CD4-positive, alpha-beta memory T cell (primary cell): Measurements from ENCODE around the gene PSPC1. TPM values are rescaled to one million over a fixed set of nuclear protein-coding genes. Genes with fewer than 3 reads are reported as not detected.

Experiments
- CTCF ChIA-PET: fragments of 350-600 bp; sonication (Branson Sonifier 250); formaldehyde crosslinking; loops from one replicate; lab custom pipeline; 2021; ENCODE audit warnings: inconsistent platforms; ENCODE audit not compliant: partially characterized antibody; lab: Charles Lee
- POLR2A ChIA-PET: fragments of 350-600 bp; sonication (Branson Sonifier 250); formaldehyde crosslinking; loops from one replicate; lab custom pipeline; 2021; ENCODE audit not compliant: partially characterized antibody; lab: Charles Lee
- DNase-seq, 5 donors: peaks; one replicate each; pipeline versions ENCODE4 v3.0.0 to v3.0.0-alpha.2; 2020 to 2022; ENCODE audit warnings: mixed read lengths in 1 of 5
- H3K27ac ChIP-seq: one replicate; pipeline ENCODE4 v1.7.0; 2013; ENCODE audit warnings: low read depth, low read length
- H3K27me3 ChIP-seq: 2 replicates; pipeline ENCODE4 v1.7.0; 2013; ENCODE audit warnings: mild to moderate bottlenecking, low read length, moderate library complexity; ENCODE audit not compliant: insufficient read depth
- H3K36me3 ChIP-seq: 2 replicates; pipeline ENCODE4 v1.7.0; 2013; ENCODE audit warnings: mild to moderate bottlenecking, low read length, moderate library complexity; ENCODE audit not compliant: insufficient read depth
- H3K4me1 ChIP-seq: 2 replicates; pipeline ENCODE4 v1.7.0; 2013; ENCODE audit warnings: mild to moderate bottlenecking, low read length, moderate library complexity; ENCODE audit not compliant: insufficient read depth
- H3K4me3 ChIP-seq, 2 donors: one replicate each; pipeline ENCODE4 v1.7.0; 2013; ENCODE audit warnings: low read length in 2 of 2, mild to moderate bottlenecking in 1 of 2
- H3K9me3 ChIP-seq, 2 donors: one replicate each; pipeline ENCODE4 v1.7.0; 2013; ENCODE audit warnings: low read length in 2 of 2, control low read depth in 1 of 2; ENCODE audit not compliant: control insufficient read depth in 1 of 2
- H3K27ac Mint-ChIP-seq, 7 donors: one replicate each; pipeline ENCODE4 v1.8.0; 2020 to 2021; ENCODE audit warnings: mixed read lengths in 7 of 7, mild to moderate bottlenecking in 6 of 7, inconsistent platforms in 3 of 7, moderate library complexity in 3 of 7
- H3K27me3 Mint-ChIP-seq, 2 donors: one replicate each; pipeline ENCODE4 v1.8.0; 2020 to 2021; ENCODE audit warnings: mixed read lengths in 2 of 2
- H3K36me3 Mint-ChIP-seq, 2 donors: one replicate each; pipeline ENCODE4 v1.8.0; 2020 to 2021; ENCODE audit warnings: mixed read lengths in 2 of 2, inconsistent platforms in 1 of 2, mild to moderate bottlenecking in 1 of 2
- H3K4me1 Mint-ChIP-seq, 4 donors: one replicate each; pipeline ENCODE4 v1.8.0; 2020 to 2021; ENCODE audit warnings: mixed read lengths in 4 of 4, mild to moderate bottlenecking in 1 of 4
- H3K4me3 Mint-ChIP-seq, 8 donors: one replicate each; pipeline ENCODE4 v1.8.0; 2020 to 2021; ENCODE audit warnings: mixed read lengths in 8 of 8, mild to moderate bottlenecking in 7 of 8, moderate library complexity in 6 of 8, inconsistent platforms in 3 of 8
- H3K9me3 Mint-ChIP-seq, 8 donors: one replicate each; pipeline ENCODE4 v1.8.0; 2020 to 2021; ENCODE audit warnings: mixed read lengths in 8 of 8, mild to moderate bottlenecking in 5 of 8, inconsistent platforms in 3 of 8, moderate library complexity in 1 of 8
- intact Hi-C: fragments of 100-400 bp; cut with micrococcal nuclease; formaldehyde crosslinking; loops from one replicate; pipeline ENCODE4 v1.15.1; 2023
- polyA plus RNA-seq, 2 donors: library from polyadenylated mRNA; unstranded; fragments of 300-500 nt; fragmentation: Illumina TruSeq; gene quantifications; one replicate each; pipeline ENCODE4 v1.2.3, GENCODE V29; 2021
- total RNA-seq, 2 experiments: library from RNA; stranded (reverse); gene quantifications; one replicate each; pipeline ENCODE4 v1.2.3, GENCODE V29; 2021

PSPC1 gene
- total and polyA plus RNA-seq, 4 experiments from 2014 or later = 29.2 to 82.2 (median 58.2) TPM

- no peak for DNase-seq
- CTCF ChIA-PET = no interaction called here
Observed at GRCh38 chr13:19665427-19665859, 117.3 kb downstream of the PSPC1 start.

DNA sequence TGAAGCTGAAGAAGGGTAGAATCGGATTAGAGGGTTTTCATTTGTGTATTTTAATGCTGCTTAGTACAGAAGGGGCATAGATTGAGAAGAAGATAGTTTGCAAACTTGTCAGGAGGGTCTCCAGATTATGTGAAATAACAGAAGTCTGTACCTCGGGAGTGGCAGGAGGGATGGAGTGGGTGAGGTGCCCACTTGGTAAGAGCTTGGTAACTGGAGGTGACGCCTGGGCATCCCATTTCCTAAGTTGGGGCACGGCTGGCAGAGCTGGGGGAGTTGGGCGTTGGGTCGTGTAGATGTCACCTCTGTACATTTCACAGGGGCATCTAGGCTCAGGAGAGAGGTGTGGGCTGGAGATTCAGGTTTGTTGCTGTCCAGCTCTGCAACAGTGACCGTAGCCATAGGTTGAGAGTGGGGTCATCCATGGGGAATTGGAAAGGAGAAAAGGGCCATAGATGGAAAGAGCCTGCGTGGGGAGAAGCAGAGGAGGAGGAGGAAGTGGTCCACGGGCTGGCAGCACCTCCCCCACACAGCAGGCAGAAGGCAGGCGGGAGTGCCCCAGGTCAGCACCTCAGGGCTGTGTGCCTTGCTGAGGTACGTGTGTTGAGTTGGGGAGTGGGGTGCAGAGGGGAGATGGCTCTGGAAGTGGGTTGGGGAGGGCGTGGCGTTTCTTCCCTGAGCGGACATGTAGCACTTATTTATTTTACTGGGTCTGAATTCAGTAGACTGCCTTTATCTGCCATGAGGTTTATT is 118.1 kb downstream of the PSPC1 start:
- ChIA-PET POLR2A (no interaction called here), CTCF (interaction anchor here (1.1 kb wide), 1 partner anchor 12 kb away, joined by 3 read pairs; no protein-coding TSS in a partner anchor)
- intact Hi-C loops = no loop called here
- peaks cover 0 to 9% (median 2%) of the 10 kb centered on the region in 4 donors for H3K4me1 Mint-ChIP-seq
- H3K9me3 Mint-ChIP-seq = peaks cover 0 to 2% (median 0%) of the 10 kb centered on the region in 8 donors
- Histone ChIP-seq H3K27me3 (no peaks in the 10 kb centered on the region), H3K4me1 (no peaks in the 10 kb centered on the region), H3K9me3 (no peaks in the 10 kb centered on the region), H3K36me3 (peaks cover 71% of the 10 kb centered on the region), H3K27ac (no peak overlapping the region), H3K4me3 (no peak overlapping the region)
- no peak for DNase-seq
- H3K27me3 Mint-ChIP-seq = no peaks in the 10 kb centered on the region
- peak overlapping the region in 5 of 7 donors; percentile 4 to 72 (median 65) for H3K27ac Mint-ChIP-seq
- peak overlapping the region in 1 of 8 donors; percentile 12 for H3K4me3 Mint-ChIP-seq
- peaks cover 61 to 84% of the 10 kb centered on the region in 2 donors for H3K36me3 Mint-ChIP-seq

More at GRCh38 chr13:19665427-19665859, 117.3 kb downstream of the PSPC1 start:
- Mint-ChIP-seq H3K27me3 (no peaks in the 10 kb centered on the region), H3K4me3 (no peak overlapping the region), H3K4me1 (peaks cover 0 to 9% (median 2%) of the 10 kb centered on the region in 4 donors), H3K36me3 (peaks cover 61 to 87% of the 10 kb centered on the region in 2 donors), H3K9me3 (peaks cover 0 to 2% (median 0%) of the 10 kb centered on the region in 8 donors), H3K27ac (peak overlapping the region in 3 of 7 donors; percentile 47 to 48 (median 47))
- intact Hi-C loops = no loop called here
- H3K36me3 ChIP-seq = peaks cover 76% of the 10 kb centered on the region
- POLR2A ChIA-PET = interaction anchor here (1.0 kb wide), 1 partner anchor 9 kb away, joined by 3 read pairs; no protein-coding TSS in a partner anchor
- no peaks in the 10 kb centered on the region for H3K4me1 ChIP-seq
- H3K27ac ChIP-seq = no peak overlapping the region
- no peaks in the 10 kb centered on the region for H3K9me3 ChIP-seq
- no peak overlapping the region for H3K4me3 ChIP-seq
- H3K27me3 ChIP-seq = no peaks in the 10 kb centered on the region

DNA sequence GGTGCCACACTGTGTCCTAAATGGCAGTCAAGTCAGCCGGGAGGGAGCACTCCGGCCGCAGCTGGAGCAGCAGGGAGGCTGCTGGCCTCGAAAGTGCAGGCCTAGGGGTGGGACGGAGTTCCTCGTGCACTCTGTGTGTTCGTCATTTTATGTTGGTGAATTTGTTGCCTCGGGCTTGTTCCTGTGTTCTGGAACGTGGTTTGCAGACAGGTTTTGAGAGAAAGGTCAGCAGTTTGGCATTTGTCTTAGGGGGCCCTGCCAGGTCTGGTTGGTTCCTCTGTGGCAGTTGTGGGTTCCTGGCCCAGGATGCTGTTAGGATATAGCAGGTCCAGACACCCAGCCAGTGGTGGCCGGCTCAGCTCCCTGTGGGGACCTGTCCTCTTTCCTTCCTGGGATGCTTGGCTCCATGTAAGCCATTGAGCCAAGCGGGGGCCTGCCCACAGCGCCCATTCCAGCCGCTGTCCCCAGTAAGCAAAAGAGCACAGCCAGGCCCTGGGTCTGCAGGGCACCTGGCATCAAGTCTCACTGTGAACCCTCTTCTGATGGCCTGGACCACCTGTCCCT is 119.2 kb downstream of the PSPC1 start:
- peak overlapping the region in 1 of 7 donors; percentile 42 for H3K27ac Mint-ChIP-seq

GRCh38 chr13:19661561-19661960 is 121.2 kb downstream of the PSPC1 start:
- Mint-ChIP-seq H3K27ac (peak overlapping the region in 2 of 7 donors; percentile 35 to 41), H3K4me3 (no peak overlapping the region), H3K27me3 (no peaks in the 10 kb centered on the region), H3K4me1 (peaks cover 0 to 7% (median 2%) of the 10 kb centered on the region in 4 donors), H3K9me3 (peaks cover 0 to 2% (median 0%) of the 10 kb centered on the region in 8 donors), H3K36me3 (peaks cover 47 to 73% of the 10 kb centered on the region in 2 donors)
- DNase-seq = no peak
- H3K27me3 ChIP-seq = no peaks in the 10 kb centered on the region
- intact Hi-C loops = no loop called here
- no peaks in the 10 kb centered on the region for H3K9me3 ChIP-seq
- no peak overlapping the region for H3K27ac ChIP-seq
- H3K4me3 ChIP-seq = no peak overlapping the region
- H3K4me1 ChIP-seq = no peaks in the 10 kb centered on the region
- ChIA-PET CTCF (no interaction called here), POLR2A (no interaction called here)
- peaks cover 59% of the 10 kb centered on the region for H3K36me3 ChIP-seq

More for the DNA sequence above, 119.2 kb downstream of the PSPC1 start:
- ChIA-PET POLR2A (no interaction called here), CTCF (interaction anchor here (1.1 kb wide), 1 partner anchor 13 kb away, joined by 3 read pairs; no protein-coding TSS in a partner anchor)
- DNase-seq = no peak
- Mint-ChIP-seq H3K4me1 (peaks cover 0 to 9% (median 2%) of the 10 kb centered on the region in 4 donors), H3K27me3 (no peaks in the 10 kb centered on the region), H3K36me3 (peaks cover 61 to 82% of the 10 kb centered on the region in 2 donors), H3K4me3 (no peak overlapping the region), H3K9me3 (peaks cover 0 to 2% (median 0%) of the 10 kb centered on the region in 8 donors)
- Histone ChIP-seq H3K9me3 (no peaks in the 10 kb centered on the region), H3K27me3 (no peaks in the 10 kb centered on the region), H3K4me1 (no peaks in the 10 kb centered on the region), H3K27ac (no peak overlapping the region), H3K4me3 (no peak overlapping the region), H3K36me3 (peaks cover 73% of the 10 kb centered on the region)
- intact Hi-C loops = no loop called here

DNA sequence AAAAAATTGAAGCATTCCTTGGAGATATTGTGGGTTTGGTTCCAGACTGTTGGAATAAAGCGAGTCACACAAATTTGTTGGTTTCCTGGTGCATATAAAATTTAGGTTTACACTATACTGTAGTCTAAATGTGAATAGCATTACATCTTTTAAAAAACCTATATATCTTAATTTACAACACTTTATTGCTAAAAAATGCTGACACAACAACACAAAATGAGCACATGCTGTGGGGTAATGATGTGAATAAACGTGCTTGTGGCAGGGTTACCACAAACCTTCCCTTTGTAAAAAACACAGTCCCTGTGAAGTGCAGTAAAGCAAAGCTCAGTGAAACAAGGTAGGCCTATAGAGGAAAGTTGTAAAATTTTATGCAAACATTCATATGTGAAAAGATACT is 121.6 kb downstream of the PSPC1 start:
- peaks cover 43 to 69% of the 10 kb centered on the region in 2 donors for H3K36me3 Mint-ChIP-seq
- H3K36me3 ChIP-seq = peaks cover 54% of the 10 kb centered on the region

GRCh38 chr13:19658831-19659230 is 123.9 kb downstream of the PSPC1 start:
- Histone ChIP-seq H3K4me1 (no peaks in the 10 kb centered on the region), H3K9me3 (no peaks in the 10 kb centered on the region), H3K27me3 (no peaks in the 10 kb centered on the region), H3K27ac (no peak overlapping the region), H3K4me3 (no peak overlapping the region), H3K36me3 (peaks cover 36% of the 10 kb centered on the region)
- Mint-ChIP-seq H3K4me1 (peaks cover 0 to 1% (median 0%) of the 10 kb centered on the region in 4 donors), H3K27ac (peak overlapping the region in 5 of 7 donors; percentile 15 to 70 (median 64)), H3K36me3 (peaks cover 35 to 63% of the 10 kb centered on the region in 2 donors), H3K9me3 (peaks cover 0 to 2% (median 0%) of the 10 kb centered on the region in 8 donors), H3K27me3 (no peaks in the 10 kb centered on the region), H3K4me3 (no peak overlapping the region)
- POLR2A ChIA-PET = no interaction called here
- CTCF ChIA-PET = no interaction called here
- no peak for DNase-seq
- intact Hi-C loops = no loop called here

More for the DNA sequence above, 121.6 kb downstream of the PSPC1 start:
- no peaks in the 10 kb centered on the region for H3K27me3 ChIP-seq
- H3K4me1 ChIP-seq = no peaks in the 10 kb centered on the region
- peaks cover 0 to 7% (median 2%) of the 10 kb centered on the region in 4 donors for H3K4me1 Mint-ChIP-seq
- no peaks in the 10 kb centered on the region for H3K9me3 ChIP-seq
- no peak overlapping the region for H3K27ac ChIP-seq
- H3K27me3 Mint-ChIP-seq = no peaks in the 10 kb centered on the region
- intact Hi-C loops = no loop called here
- peak overlapping the region in 1 of 7 donors; percentile 41 for H3K27ac Mint-ChIP-seq
- ChIA-PET POLR2A (no interaction called here), CTCF (no interaction called here)
- no peak overlapping the region for H3K4me3 ChIP-seq
- H3K4me3 Mint-ChIP-seq = no peak overlapping the region
- no peak for DNase-seq
- H3K9me3 Mint-ChIP-seq = peaks cover 0 to 2% (median 0%) of the 10 kb centered on the region in 8 donors
